PFSK-1 (cell line): ENCODE measurements around the gene PLEKHM3.

Experiments used
- FOXP2 ChIP-seq: optimal IDR thresholded peaks from 2 replicates; pipeline ENCODE3; 2011; ENCODE audit warnings: borderline replicate concordance, control low read depth, inconsistent platforms; ENCODE audit not compliant: insufficient read depth; ENCODE audit errors: extremely low read length, extremely low read depth
- POLR2AphosphoS5 ChIP-seq: IDR thresholded peaks from 2 replicates; pipeline ENCODE4 v1.6.1; 2012; ENCODE audit warnings: low read depth, mild to moderate bottlenecking, control low read depth, low read length, moderate library complexity
- SIN3A ChIP-seq: IDR thresholded peaks from 2 replicates; pipeline ENCODE4 v1.6.1; 2012; ENCODE audit warnings: mild to moderate bottlenecking, low read length, moderate library complexity, borderline replicate concordance; ENCODE audit not compliant: insufficient read depth
- TAF1 ChIP-seq: IDR thresholded peaks from 2 replicates; pipeline ENCODE4 v1.6.1; 2012; ENCODE audit warnings: low read length, control low read depth, borderline replicate concordance; ENCODE audit not compliant: insufficient read depth
- TF ChIP-seq, protein P1 (sequence below), 2 experiments: IDR thresholded peaks; 2 replicates each; pipeline versions ENCODE4 v1.6.1 to v1.8.0; 2011 to 2012; ENCODE audit warnings: low read depth in 2 of 2, low read length in 2 of 2, control low read depth in 1 of 2, inconsistent platforms in 1 of 2, mild to moderate bottlenecking in 1 of 2, moderate library complexity in 1 of 2; ENCODE audit not compliant: insufficient read depth in 1 of 2

DNA sequence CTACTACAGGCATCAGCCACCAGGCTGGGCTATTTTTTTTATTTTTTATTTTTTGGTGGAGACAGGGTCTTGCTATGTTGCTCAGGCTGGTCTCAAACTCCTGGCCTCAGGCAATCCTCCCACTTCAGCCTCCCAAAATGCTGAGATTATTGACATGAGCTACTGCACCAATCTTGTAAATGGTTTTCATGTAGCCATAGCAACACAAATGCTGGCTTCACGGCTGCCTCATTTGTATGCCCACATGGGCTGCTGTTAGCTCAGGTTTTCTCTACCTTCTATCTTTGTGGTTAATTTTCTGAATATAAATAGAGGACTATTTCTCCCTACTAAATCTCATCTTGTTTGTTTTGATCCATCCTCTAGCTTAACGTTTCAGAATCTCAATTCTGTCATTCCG, 58.2 kb downstream of the PLEKHM3 start:
- TF ChIP-seq, protein P1, sequence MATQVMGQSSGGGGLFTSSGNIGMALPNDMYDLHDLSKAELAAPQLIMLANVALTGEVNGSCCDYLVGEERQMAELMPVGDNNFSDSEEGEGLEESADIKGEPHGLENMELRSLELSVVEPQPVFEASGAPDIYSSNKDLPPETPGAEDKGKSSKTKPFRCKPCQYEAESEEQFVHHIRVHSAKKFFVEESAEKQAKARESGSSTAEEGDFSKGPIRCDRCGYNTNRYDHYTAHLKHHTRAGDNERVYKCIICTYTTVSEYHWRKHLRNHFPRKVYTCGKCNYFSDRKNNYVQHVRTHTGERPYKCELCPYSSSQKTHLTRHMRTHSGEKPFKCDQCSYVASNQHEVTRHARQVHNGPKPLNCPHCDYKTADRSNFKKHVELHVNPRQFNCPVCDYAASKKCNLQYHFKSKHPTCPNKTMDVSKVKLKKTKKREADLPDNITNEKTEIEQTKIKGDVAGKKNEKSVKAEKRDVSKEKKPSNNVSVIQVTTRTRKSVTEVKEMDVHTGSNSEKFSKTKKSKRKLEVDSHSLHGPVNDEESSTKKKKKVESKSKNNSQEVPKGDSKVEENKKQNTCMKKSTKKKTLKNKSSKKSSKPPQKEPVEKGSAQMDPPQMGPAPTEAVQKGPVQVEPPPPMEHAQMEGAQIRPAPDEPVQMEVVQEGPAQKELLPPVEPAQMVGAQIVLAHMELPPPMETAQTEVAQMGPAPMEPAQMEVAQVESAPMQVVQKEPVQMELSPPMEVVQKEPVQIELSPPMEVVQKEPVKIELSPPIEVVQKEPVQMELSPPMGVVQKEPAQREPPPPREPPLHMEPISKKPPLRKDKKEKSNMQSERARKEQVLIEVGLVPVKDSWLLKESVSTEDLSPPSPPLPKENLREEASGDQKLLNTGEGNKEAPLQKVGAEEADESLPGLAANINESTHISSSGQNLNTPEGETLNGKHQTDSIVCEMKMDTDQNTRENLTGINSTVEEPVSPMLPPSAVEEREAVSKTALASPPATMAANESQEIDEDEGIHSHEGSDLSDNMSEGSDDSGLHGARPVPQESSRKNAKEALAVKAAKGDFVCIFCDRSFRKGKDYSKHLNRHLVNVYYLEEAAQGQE (IDR thresholded peaks at IDR 0.05; ENCODE audit: insufficient read depth in 1 of 2, low read depth in 2 of 2, low read length in 2 of 2), result no peak
- TF ChIP-seq TAF1, result no peak
- TF ChIP-seq POLR2AphosphoS5, result no peak
- no peak for TF ChIP-seq SIN3A
- no peak for TF ChIP-seq FOXP2
